Measurements from ENCODE around the gene SCAMP1. TPM values are rescaled to one million over a fixed set of nuclear protein-coding genes. Genes with fewer than 3 reads are reported as not detected.

Gene SCAMP1
- total RNA-seq, 2 experiments from 2014 or later = 13.6 to 14.8 TPM

DNA sequence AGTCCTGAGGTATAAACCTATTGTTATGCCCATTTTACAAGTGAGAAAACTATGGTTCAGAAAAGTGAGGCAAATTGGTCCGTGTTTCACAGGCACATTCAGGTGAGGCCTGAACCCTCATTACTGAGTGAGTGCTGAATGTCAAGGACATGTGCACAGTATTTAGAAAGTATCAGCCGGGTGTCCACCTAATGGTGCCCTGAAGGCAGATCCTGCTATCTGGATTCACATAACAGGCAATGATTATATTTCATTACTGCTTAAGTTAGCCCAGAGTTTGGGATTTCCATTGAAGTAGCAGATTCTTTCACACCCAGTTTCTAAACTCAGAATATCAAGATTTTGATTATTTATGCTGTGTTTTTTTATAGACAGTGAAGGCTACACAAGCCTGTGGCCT is 145.4 kb downstream of the SCAMP1 start:
- DNase-seq (no peak), ATAC-seq (no peak)
- Mint-ChIP-seq H3K4me1 (ENCODE audit: low read depth) (peaks cover 10% of the 10 kb centered on the region), H3K36me3 (ENCODE audit: low read depth) (no peaks in the 10 kb centered on the region), H3K4me3 (no peak overlapping the region), H3K9me3 (no peaks in the 10 kb centered on the region), H3K27ac (no peak overlapping the region), H3K27me3 (peaks cover 45% of the 10 kb centered on the region)
- ChIA-PET POLR2A (no interaction called here), CTCF (interaction anchor here (1.1 kb wide), 1 partner anchor 16 kb away, joined by 3 read pairs; no protein-coding TSS in a partner anchor)
- intact Hi-C loops (cut with micrococcal nuclease) = no loop called here
- TF ChIP-seq, protein P1, sequence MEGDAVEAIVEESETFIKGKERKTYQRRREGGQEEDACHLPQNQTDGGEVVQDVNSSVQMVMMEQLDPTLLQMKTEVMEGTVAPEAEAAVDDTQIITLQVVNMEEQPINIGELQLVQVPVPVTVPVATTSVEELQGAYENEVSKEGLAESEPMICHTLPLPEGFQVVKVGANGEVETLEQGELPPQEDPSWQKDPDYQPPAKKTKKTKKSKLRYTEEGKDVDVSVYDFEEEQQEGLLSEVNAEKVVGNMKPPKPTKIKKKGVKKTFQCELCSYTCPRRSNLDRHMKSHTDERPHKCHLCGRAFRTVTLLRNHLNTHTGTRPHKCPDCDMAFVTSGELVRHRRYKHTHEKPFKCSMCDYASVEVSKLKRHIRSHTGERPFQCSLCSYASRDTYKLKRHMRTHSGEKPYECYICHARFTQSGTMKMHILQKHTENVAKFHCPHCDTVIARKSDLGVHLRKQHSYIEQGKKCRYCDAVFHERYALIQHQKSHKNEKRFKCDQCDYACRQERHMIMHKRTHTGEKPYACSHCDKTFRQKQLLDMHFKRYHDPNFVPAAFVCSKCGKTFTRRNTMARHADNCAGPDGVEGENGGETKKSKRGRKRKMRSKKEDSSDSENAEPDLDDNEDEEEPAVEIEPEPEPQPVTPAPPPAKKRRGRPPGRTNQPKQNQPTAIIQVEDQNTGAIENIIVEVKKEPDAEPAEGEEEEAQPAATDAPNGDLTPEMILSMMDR (IDR thresholded peaks at IDR 0.05) = no peak

DNA sequence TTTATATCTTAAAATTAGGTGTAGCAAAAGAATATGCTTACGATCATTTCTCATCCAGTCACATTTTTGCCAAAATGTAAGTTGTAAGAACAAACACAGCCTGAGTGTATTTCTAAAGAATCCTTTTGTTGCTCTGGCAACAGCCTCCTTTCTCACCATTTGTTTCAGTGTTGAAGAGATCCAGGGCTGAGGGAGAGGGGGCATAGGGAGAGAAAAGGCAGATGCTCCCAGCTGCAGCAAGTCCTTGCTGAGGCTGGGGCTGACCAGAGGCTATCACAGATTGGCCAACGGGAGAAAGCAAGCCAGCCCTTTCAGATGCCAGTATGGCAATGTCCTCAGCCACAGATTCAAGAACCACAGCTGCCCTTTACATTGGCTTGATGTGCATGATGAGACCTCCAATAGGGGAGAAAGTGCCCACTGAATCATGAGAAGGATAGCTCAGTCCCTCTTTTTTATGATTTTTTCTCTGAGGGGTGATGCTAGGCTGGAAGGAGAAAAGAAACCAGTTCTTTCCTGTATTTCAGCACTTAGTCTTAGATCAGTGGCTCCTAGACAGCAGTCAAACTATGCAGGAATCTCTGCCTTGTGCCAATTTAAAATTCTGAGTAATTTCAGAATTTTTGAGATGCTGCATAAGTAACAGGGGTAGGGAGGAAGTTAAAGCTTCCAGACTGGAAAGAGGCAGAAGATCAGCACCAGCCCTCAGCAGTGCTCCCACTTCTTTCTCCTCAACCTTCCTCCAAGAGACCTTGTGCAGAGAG is 146.0 kb downstream of the SCAMP1 start:
- H3K4me3 Mint-ChIP-seq = no peak overlapping the region
- CTCF ChIA-PET = interaction anchor here (1.1 kb wide), 1 partner anchor 16 kb away, joined by 3 read pairs; no protein-coding TSS in a partner anchor
- TF ChIP-seq, protein P1 (IDR thresholded peaks at IDR 0.05) = no peak
- peaks cover 47% of the 10 kb centered on the region for H3K27me3 Mint-ChIP-seq
- POLR2A ChIA-PET = interaction anchor here (1.6 kb wide), 1 partner anchor 10 kb away, joined by 3 read pairs; no protein-coding TSS in a partner anchor
- DNase-seq = no peak
- no peaks in the 10 kb centered on the region for H3K36me3 Mint-ChIP-seq (ENCODE audit: low read depth)
- intact Hi-C loops (cut with micrococcal nuclease) = no loop called here
- no peak for ATAC-seq
- H3K9me3 Mint-ChIP-seq = no peaks in the 10 kb centered on the region
- H3K27ac Mint-ChIP-seq = no peak overlapping the region
- peaks cover 10% of the 10 kb centered on the region for H3K4me1 Mint-ChIP-seq (ENCODE audit: low read depth)

DNA sequence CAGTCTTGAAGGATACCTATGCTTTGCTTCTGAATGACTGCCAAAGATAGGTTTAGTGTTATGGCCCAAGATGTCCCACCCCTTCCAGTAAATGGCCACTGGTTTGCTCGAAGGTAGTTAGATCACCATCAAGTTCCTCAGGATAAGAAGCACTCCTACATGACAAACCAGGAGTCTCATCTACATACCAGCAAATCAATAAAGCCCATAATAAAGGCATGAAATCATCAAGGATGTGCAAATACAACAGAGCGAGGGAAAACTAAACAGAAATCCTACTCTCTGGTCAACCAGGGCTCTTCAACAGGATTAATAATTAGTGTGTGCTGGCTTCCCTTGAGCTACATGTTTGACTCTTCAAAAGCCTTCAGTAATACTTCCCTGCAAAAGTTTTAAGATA is 147.1 kb downstream of the SCAMP1 start:
- Mint-ChIP-seq H3K27ac (no peak overlapping the region), H3K9me3 (no peaks in the 10 kb centered on the region), H3K27me3 (peaks cover 43% of the 10 kb centered on the region), H3K36me3 (ENCODE audit: low read depth) (no peaks in the 10 kb centered on the region), H3K4me3 (no peak overlapping the region), H3K4me1 (ENCODE audit: low read depth) (peaks cover 10% of the 10 kb centered on the region)
- POLR2A ChIA-PET = interaction anchor here (1.6 kb wide), 1 partner anchor 12 kb away, joined by 3 read pairs; no protein-coding TSS in a partner anchor
- intact Hi-C loops (cut with micrococcal nuclease) = no loop called here
- TF ChIP-seq, protein P1 (IDR thresholded peaks at IDR 0.05) = no peak
- ATAC-seq (no peak), DNase-seq (no peak)
- CTCF ChIA-PET = no interaction called here

DNA sequence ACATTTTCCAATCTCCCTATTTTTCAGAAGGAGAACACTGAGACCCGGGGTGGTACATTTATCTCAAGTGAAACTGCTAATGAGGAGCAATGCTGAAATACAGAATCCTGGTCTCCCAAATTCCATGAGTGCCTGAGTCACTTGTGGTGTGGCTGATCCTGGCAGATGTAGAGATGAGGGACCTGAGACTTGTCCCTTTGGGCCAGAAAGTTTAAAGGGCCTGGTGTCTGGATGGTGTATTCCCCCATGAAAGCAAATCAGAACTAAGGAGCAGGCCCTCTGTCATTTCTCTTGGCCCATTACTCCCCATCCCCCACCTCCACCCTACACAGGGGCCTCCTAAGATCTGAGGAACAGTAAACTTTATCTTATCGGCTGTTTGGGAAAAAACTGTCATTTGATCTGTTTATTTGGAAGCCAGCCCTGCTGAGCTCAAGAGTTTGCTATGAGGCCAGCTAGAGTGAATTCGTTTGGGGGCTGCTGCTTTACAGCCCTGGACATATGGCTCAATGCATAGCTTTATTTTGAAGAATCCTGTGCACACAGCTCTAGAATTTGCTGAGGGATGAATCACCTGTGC is 147.9 kb downstream of the SCAMP1 start:
- Mint-ChIP-seq H3K27me3 (peaks cover 44% of the 10 kb centered on the region), H3K9me3 (no peaks in the 10 kb centered on the region), H3K4me1 (ENCODE audit: low read depth) (peaks cover 10% of the 10 kb centered on the region), H3K36me3 (ENCODE audit: low read depth) (no peaks in the 10 kb centered on the region), H3K27ac (no peak overlapping the region), H3K4me3 (no peak overlapping the region)
- no peak for DNase-seq
- TF ChIP-seq, protein P1 (IDR thresholded peaks at IDR 0.05) = no peak
- ChIA-PET POLR2A (interaction anchor here (1.6 kb wide), 1 partner anchor 12 kb away, joined by 3 read pairs; no protein-coding TSS in a partner anchor), CTCF (no interaction called here)
- intact Hi-C loops (cut with micrococcal nuclease) = no loop called here
- no peak for ATAC-seq

All from activated CD8-positive, alpha-beta T cell treated with anti-CD3 and anti-CD28 coated beads for 36 hours (primary cell).